Activated CD8-positive, alpha-beta memory T cell treated with anti-CD3 and anti-CD28 coated beads, Interleukin-2, amount 10 ng/mL, durations not matched to agents 7 days and 5 days (primary cell): ENCODE data around the gene HEATR1. TPM values are rescaled to one million over a fixed set of nuclear protein-coding genes. Genes with fewer than 3 reads are reported as not detected.

Source experiments
- ATAC-seq: fragments of 150-1000 bp; cut with Tn5 transposase; one replicate; pipeline ENCODE4 v1.10.0; 2021; ENCODE audit warnings: moderate library complexity
- CTCF ChIA-PET: fragments of 350-600 bp; sonication (Branson Sonifier 250); formaldehyde crosslinking; loops from one replicate; lab custom pipeline; 2021; ENCODE audit warnings: antibody characterized with exemption; lab: Charles Lee
- DNase-seq: peaks from one replicate; pipeline ENCODE4 v3.0.0-alpha.2; 2020
- H3K27ac Mint-ChIP-seq: one replicate; pipeline ENCODE4 v1.8.0; 2021; ENCODE audit warnings: mild to moderate bottlenecking, mixed read lengths
- H3K27me3 Mint-ChIP-seq: one replicate; pipeline ENCODE4 v1.8.0; 2021; ENCODE audit warnings: mixed read lengths
- H3K36me3 Mint-ChIP-seq: one replicate; pipeline ENCODE4 v1.8.0; 2021; ENCODE audit warnings: mild to moderate bottlenecking, mixed read lengths
- H3K4me1 Mint-ChIP-seq: one replicate; pipeline ENCODE4 v1.8.0; 2021; ENCODE audit warnings: mixed read lengths
- H3K4me3 Mint-ChIP-seq: one replicate; pipeline ENCODE4 v1.8.0; 2021; ENCODE audit warnings: mild to moderate bottlenecking, moderate library complexity, mixed read lengths
- H3K9me3 Mint-ChIP-seq: one replicate; pipeline ENCODE4 v1.8.0; 2022; ENCODE audit warnings: low read depth, mixed read lengths
- total RNA-seq, 2 experiments: library from RNA; stranded (reverse); gene quantifications; one replicate each; pipeline ENCODE4 v1.2.3, GENCODE V29; 2021

HEATR1 gene
- total RNA-seq, 2 experiments from 2014 or later = 40.2 to 57.6 TPM

DNA sequence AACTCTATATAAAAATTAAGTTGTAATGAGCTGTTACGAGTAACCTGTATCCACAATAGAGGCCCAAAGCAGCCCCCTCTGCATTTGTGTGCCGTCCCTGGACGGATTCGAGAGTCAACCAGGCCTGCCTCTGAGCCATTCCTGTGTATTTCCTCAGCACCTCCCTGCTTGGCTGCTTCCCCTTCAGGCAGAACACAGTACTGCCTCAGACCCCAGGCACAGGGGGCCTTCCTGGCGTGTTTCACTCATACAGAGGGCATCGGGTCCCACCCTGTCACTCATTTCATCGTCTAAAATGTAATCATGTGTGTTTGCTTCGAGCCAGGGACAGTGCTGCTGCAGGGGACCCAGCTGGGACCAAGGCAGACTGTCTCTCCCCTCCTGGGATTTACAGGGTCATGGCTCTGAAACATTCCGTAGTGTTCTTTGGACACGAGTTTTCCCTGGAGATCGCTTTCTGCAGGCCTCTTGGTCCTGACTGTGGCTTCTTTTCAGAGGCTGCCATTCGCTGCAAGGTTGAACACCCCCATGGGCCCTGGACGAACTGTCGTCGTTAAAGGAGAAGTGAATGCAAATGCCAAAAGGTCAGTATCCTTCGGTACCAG is 61.1 kb downstream of the HEATR1 start:
- Mint-ChIP-seq H3K27me3 (no peaks in the 10 kb centered on the region), H3K4me3 (no peak overlapping the region), H3K27ac (no peak overlapping the region), H3K36me3 (peaks cover 80% of the 10 kb centered on the region), H3K4me1 (peaks cover 25% of the 10 kb centered on the region), H3K9me3 (no peaks in the 10 kb centered on the region)
- CTCF ChIA-PET = no interaction called here
- ATAC-seq = no peak
- DNase-seq = no peak

DNA sequence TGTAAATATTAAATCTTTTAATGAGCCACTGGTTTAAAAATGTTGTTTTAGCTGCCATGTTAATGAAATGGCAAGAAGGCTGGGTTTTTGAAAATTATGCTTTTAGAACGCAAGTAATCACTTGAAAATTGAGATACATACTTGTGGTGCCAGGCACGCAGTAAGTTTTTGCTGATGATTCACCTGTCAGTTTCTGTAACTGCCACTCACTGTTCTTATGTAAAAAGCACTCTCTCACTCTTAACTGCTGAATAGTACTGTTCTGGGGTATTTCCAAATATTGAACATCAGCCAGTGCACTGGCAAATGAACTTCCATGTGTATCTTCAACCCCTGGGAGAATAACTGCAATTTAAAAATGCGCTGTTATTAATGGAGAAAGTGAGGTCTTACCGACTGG is 62.6 kb downstream of the HEATR1 start:
- CTCF ChIA-PET = no interaction called here

DNA sequence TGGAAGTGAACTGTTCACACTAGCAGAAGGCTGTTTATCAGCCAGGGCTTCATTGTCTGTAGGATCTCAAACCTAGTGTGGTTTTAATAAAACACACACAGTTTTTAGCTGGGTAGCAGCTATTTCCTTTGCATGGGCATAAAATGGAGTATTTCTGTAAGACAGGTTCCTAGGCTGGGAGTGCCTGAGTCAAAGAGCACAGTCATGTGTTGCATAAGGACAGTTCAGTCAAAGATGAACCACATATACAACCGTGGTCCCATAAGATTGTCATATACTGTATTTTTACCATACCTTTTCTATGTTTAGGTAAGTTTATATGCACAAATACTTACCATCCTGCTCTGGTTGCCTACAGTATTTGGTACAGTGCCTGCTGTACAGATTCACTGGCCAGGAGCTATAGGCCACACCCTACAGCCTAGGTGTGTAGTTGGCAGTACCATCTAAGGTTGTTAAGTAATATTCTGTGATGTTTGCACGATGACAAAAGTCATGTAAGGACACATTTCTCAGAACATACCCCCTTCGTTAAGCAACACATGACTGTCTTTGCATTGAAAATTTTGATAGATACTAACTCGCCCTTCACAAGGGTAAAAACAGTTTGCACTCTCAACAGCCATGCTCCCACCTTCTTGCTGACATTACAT is 63.4 kb downstream of the HEATR1 start:
- no peak for DNase-seq
- no peak overlapping the region for H3K27ac Mint-ChIP-seq
- H3K4me1 Mint-ChIP-seq = peaks cover 18% of the 10 kb centered on the region
- no peaks in the 10 kb centered on the region for H3K9me3 Mint-ChIP-seq
- no peak for ATAC-seq
- peaks cover 73% of the 10 kb centered on the region for H3K36me3 Mint-ChIP-seq
- H3K27me3 Mint-ChIP-seq = no peaks in the 10 kb centered on the region
- CTCF ChIA-PET = no interaction called here
- H3K4me3 Mint-ChIP-seq = no peak overlapping the region

More for the DNA sequence above, 62.6 kb downstream of the HEATR1 start:
- no peak for DNase-seq
- peaks cover 25% of the 10 kb centered on the region for H3K4me1 Mint-ChIP-seq
- H3K36me3 Mint-ChIP-seq = peaks cover 73% of the 10 kb centered on the region
- no peaks in the 10 kb centered on the region for H3K27me3 Mint-ChIP-seq
- ATAC-seq = no peak
- no peaks in the 10 kb centered on the region for H3K9me3 Mint-ChIP-seq
- peak overlapping the region; percentile 58 for H3K27ac Mint-ChIP-seq
- H3K4me3 Mint-ChIP-seq = no peak overlapping the region

DNA sequence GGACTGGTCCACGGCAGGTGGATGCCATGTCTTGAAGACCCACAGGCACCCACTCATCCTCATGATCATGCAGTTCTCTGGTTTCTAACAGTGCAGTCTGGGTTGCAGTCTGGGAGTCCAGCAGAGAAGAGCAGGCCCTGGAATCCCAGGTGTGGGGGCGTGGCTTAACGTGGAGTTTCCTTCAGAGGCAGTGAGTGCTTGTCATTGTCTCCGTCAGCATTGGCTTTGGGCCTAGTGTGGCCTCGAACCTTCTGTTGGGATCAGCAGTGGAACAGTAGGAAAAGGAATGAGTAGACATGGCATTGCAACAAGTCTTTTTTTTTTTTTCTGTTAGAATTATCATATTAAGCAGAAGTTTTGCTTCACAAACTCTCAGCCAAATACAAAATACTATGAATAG is 67.8 kb downstream of the HEATR1 start:
- Mint-ChIP-seq H3K36me3 (peaks cover 54% of the 10 kb centered on the region), H3K9me3 (no peaks in the 10 kb centered on the region), H3K4me3 (no peak overlapping the region), H3K27me3 (no peaks in the 10 kb centered on the region), H3K4me1 (peaks cover 23% of the 10 kb centered on the region), H3K27ac (no peak overlapping the region)
- no peak for DNase-seq
- no peak for ATAC-seq
- CTCF ChIA-PET = no interaction called here

DNA sequence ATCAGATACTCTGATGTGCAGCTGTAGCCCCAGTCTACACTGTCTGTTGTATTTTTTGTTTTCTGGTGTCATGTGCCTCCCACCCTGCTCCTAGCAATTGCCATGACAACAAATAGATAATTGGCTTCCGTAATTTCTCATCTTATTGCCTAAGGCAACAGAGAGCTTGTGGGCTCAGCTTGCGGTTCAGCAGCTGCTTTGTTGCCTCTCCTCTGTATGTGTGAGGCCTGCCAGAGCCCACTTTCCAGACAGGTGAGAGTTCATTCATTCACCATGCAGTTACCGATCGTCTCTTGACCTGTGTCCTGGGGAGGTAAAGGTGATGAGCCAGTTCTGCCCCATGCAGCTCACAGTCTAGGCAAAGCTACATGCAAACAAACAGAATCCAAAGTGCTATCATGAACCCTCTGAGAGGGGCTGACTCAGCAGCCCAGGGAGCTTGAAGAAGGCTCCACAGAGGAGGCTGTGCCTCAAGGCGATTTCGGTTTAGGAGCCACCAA is 68.6 kb downstream of the HEATR1 start:
- Mint-ChIP-seq H3K27me3 (no peaks in the 10 kb centered on the region), H3K4me1 (peaks cover 27% of the 10 kb centered on the region), H3K4me3 (no peak overlapping the region), H3K36me3 (peaks cover 54% of the 10 kb centered on the region), H3K27ac (peak overlapping the region; percentile 28), H3K9me3 (no peaks in the 10 kb centered on the region)
- CTCF ChIA-PET = interaction anchor here (0.7 kb wide), 1 partner anchor 13 kb away, joined by 3 read pairs; no protein-coding TSS in a partner anchor
- no peak for ATAC-seq
- no peak for DNase-seq

DNA sequence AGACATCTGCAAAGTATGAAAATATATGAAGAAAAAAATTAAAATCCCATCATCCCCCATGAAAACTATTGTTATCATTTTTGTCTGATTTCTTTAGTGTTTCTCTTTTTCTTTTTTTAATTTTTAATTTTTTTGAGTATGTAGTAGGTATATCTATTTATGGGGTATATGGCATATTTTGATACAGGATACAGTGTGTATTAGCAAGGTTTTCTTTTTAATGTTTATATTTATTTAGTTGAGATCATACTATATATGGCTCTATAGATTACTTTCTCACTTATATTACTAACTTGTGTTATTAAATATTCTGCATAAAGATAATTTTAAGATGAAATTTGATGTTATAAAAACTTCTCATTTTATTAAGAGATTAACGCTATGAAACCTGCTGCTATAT is 69.1 kb downstream of the HEATR1 start:
- H3K4me3 Mint-ChIP-seq = no peak overlapping the region
- peaks cover 31% of the 10 kb centered on the region for H3K4me1 Mint-ChIP-seq
- no peak for DNase-seq
- no peak for ATAC-seq
- H3K36me3 Mint-ChIP-seq = peaks cover 54% of the 10 kb centered on the region
- CTCF ChIA-PET = interaction anchor here (0.7 kb wide), 1 partner anchor 13 kb away, joined by 3 read pairs; no protein-coding TSS in a partner anchor
- H3K27me3 Mint-ChIP-seq = no peaks in the 10 kb centered on the region
- H3K27ac Mint-ChIP-seq = peak overlapping the region; percentile 28
- H3K9me3 Mint-ChIP-seq = no peaks in the 10 kb centered on the region

DNA sequence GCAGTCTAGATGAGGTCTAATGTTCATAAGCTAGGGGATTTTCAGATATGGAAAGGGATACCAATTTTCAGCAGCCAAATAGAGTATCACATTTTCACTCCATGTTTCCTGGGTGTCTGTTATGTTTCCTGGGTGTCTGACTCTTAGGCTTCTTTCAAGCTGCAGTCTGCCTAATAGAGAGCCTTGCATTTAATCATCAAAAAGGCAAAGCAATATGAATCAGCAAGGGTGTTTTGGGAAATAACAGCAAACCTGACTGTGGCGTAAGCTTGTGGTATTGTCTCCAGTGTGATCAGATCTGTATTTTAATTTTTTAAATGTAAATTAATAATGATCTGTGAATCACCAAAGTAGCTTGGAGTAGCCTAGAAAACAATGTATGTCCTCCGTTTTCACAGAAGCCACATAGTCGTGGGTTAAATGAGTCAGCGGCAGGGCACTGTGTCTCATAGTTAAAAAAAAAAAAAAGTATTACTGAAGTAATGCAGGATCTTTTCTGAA is 70.1 kb downstream of the HEATR1 start:
- H3K36me3 Mint-ChIP-seq = peaks cover 49% of the 10 kb centered on the region
- peak; percentile 91 for ATAC-seq
- peak; percentile 66 for DNase-seq
- no peaks in the 10 kb centered on the region for H3K9me3 Mint-ChIP-seq
- CTCF ChIA-PET = no interaction called here
- H3K27me3 Mint-ChIP-seq = no peaks in the 10 kb centered on the region
- peaks cover 32% of the 10 kb centered on the region for H3K4me1 Mint-ChIP-seq
- H3K27ac Mint-ChIP-seq = peak overlapping the region; percentile 63
- no peak overlapping the region for H3K4me3 Mint-ChIP-seq

DNA sequence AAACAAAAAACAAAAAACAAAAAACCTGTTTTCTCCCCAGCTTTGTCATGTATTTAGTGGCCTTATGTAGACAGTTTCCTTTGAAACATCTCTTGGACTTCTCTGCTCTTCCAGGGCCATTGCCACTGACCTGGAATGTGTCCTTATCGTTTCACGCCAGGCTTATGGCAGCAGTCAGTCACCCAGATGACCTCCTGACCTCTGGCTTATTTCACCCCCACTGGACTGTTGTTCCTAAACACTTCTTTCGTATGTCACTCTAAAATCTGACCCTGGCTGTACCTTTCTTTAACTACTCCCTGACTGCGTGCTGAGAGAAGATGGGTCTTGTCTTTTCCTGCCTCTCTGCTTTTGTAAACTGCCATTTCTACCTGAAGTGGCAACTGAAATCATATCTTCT is 71.5 kb downstream of the HEATR1 start:
- H3K36me3 Mint-ChIP-seq = peaks cover 43% of the 10 kb centered on the region
- CTCF ChIA-PET = no interaction called here

DNA sequence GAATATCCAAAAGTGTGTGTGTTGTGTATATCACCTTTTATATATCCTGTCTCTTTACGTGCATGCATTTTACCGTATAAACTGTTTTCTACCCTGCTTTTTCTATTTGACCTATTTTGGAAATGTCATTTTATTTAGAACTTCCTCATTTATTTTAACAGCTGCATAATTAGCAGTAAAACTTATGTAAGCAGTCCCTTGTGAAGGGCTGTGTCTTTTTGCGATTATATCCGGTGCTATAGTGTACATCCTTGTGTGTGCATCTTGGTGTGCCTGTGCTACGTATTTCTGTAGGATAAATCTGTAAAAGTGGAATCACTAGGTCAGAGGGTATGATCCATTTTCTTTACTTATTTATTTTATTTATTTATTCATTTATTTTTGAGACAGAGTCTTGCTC is 73.4 kb downstream of the HEATR1 start:
- H3K27ac Mint-ChIP-seq = no peak overlapping the region
- no peak overlapping the region for H3K4me3 Mint-ChIP-seq
- no peaks in the 10 kb centered on the region for H3K9me3 Mint-ChIP-seq
- peaks cover 48% of the 10 kb centered on the region for H3K36me3 Mint-ChIP-seq
- CTCF ChIA-PET = no interaction called here
- H3K27me3 Mint-ChIP-seq = no peaks in the 10 kb centered on the region
- DNase-seq (no peak), ATAC-seq (no peak)
- H3K4me1 Mint-ChIP-seq = peaks cover 44% of the 10 kb centered on the region

More for the DNA sequence above, 71.5 kb downstream of the HEATR1 start:
- DNase-seq = no peak
- H3K4me3 Mint-ChIP-seq = no peak overlapping the region
- no peaks in the 10 kb centered on the region for H3K9me3 Mint-ChIP-seq
- H3K4me1 Mint-ChIP-seq = peaks cover 33% of the 10 kb centered on the region
- no peak for ATAC-seq
- peak overlapping the region; percentile 6 for H3K27ac Mint-ChIP-seq
- no peaks in the 10 kb centered on the region for H3K27me3 Mint-ChIP-seq

DNA sequence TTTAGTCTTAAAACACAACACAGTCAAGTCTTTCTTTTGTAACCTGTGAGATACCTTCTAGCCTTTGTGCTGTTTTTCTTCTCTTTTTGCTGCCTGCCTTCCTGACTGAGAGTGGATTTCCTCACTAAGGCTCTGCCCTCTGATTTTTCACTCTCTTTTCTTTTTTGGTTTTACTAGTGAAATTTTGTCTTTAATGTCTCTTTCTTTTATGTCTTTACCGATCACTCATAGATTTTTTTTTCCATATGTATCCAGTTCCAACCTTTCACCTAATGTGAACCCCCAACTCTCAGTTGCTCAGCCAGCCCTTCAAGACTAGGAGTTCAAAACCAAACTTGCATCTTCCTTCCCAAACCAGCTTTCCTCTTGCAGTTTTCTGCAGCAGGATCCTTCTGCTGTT is 74.0 kb downstream of the HEATR1 start:
- DNase-seq (no peak), ATAC-seq (no peak)
- H3K36me3 Mint-ChIP-seq = peaks cover 45% of the 10 kb centered on the region
- H3K27me3 Mint-ChIP-seq = no peaks in the 10 kb centered on the region
- CTCF ChIA-PET = no interaction called here
- no peaks in the 10 kb centered on the region for H3K9me3 Mint-ChIP-seq
- no peak overlapping the region for H3K4me3 Mint-ChIP-seq
- H3K4me1 Mint-ChIP-seq = peaks cover 41% of the 10 kb centered on the region
- H3K27ac Mint-ChIP-seq = no peak overlapping the region

DNA sequence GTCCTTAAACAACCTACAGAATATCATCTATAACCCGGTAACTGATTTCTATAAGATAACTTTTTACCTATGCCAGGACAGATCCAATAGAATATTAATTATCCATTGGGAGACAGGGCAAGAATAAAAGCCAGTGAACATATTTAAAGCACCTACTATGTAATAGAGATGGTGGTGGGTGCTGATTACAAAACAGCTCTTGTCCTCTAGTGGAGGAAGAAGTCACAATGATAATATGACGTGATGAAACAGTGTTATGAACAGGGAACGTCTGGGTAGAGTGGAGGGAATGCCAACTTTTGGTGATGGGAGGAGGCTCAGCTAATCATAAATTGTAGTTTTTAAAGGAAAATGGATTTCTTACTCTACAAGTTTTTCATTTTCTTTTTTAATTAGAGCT is 78.2 kb downstream of the HEATR1 start:
- H3K36me3 Mint-ChIP-seq = peaks cover 39% of the 10 kb centered on the region
- H3K4me1 Mint-ChIP-seq = peaks cover 33% of the 10 kb centered on the region
- CTCF ChIA-PET = interaction anchor here (1.0 kb wide), 1 partner anchor 16 kb away, joined by 3 read pairs; no protein-coding TSS in a partner anchor
- H3K9me3 Mint-ChIP-seq = no peaks in the 10 kb centered on the region
- DNase-seq (no peak), ATAC-seq (no peak)
- no peak overlapping the region for H3K27ac Mint-ChIP-seq
- H3K4me3 Mint-ChIP-seq = no peak overlapping the region
- peaks cover 1% of the 10 kb centered on the region for H3K27me3 Mint-ChIP-seq

DNA sequence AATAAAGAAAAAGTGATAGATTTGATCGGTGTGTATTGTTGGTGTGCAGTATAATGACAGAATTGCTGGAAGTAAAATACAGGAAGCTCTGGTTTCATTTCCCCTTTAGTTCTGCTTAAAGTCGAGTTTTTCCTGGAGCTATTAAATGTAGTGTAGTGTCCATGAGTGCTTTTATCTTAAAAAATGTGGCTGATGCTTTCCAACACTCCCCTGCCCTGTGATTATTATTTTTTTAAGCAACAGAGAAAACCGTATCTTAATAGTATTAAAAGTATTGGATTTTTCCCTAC is 79.5 kb downstream of the HEATR1 start:
- H3K36me3 Mint-ChIP-seq = peaks cover 31% of the 10 kb centered on the region
- peaks cover 26% of the 10 kb centered on the region for H3K4me1 Mint-ChIP-seq
- H3K27me3 Mint-ChIP-seq = peaks cover 3% of the 10 kb centered on the region
- DNase-seq (no peak), ATAC-seq (no peak)
- peak overlapping the region; percentile 93 for H3K4me3 Mint-ChIP-seq
- CTCF ChIA-PET = no interaction called here
- H3K9me3 Mint-ChIP-seq = no peaks in the 10 kb centered on the region
- H3K27ac Mint-ChIP-seq = peak overlapping the region; percentile 99

DNA sequence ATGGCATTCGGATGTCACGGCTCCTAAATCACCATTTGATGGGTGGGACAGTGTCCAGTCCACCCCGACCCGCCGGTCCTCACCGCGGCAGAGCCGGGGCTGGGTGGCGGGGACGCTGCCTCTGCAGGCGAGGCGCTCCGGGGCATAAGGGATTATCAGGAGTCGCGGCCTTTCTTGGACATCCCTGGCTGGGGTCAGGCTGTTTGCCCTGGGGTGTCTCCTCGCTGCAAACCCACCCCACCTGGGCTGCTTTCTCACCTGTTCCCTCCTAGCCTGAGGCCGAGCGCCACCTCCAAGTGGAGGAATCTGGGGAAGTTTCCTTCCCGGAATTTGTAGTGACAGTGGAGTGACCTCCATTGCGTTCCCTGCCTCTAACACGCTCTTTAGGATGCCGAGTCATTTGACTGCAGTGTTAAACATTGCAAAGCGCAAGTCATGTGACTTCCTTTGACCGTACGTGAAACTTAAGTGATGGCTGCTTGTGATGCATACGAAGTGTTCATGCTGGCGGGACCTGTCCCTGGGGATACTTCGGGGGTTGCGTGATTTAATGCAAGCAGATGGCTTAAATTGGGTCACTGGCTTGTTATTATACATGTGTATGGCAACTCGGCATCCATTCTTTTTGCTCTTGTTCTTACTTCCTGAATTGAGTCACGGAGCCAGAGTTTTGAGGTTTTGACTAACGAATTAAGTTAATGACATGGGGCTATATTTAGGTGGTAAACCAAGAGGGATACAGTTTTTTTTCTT is 80.0 kb downstream of the HEATR1 start:
- CTCF ChIA-PET = no interaction called here
- ATAC-seq (peak; percentile 92), DNase-seq (peak; percentile 83)
- Mint-ChIP-seq H3K27ac (peak overlapping the region; percentile 99), H3K4me3 (peak overlapping the region; percentile 93), H3K9me3 (no peaks in the 10 kb centered on the region), H3K4me1 (peaks cover 26% of the 10 kb centered on the region), H3K27me3 (peaks cover 7% of the 10 kb centered on the region), H3K36me3 (peaks cover 31% of the 10 kb centered on the region)
